Measurements from ENCODE around the gene HRH3.

DNA sequence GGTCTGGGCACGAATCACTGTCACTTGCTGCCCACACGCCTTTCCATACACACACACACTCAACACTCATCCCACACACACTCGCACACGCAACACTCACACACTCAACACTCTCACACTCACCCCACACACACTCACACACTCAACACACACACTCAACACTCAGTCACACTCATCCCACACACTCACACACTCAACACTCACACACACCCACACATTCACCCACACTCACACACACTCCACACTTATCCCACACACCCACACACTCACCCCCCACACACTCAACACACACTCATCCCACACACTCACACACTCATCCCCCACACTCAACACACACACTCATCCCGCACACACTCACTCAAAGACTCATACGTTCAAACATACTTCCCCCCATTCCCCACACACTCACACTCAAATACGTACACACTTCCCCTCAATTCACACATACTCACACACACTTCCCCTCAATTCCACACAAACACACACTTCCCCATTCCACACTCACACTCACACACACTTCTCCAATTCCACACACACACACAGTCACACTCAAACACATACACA, 9.0 kb upstream of the HRH3 start:
- TF ChIP-seq, protein P1, sequence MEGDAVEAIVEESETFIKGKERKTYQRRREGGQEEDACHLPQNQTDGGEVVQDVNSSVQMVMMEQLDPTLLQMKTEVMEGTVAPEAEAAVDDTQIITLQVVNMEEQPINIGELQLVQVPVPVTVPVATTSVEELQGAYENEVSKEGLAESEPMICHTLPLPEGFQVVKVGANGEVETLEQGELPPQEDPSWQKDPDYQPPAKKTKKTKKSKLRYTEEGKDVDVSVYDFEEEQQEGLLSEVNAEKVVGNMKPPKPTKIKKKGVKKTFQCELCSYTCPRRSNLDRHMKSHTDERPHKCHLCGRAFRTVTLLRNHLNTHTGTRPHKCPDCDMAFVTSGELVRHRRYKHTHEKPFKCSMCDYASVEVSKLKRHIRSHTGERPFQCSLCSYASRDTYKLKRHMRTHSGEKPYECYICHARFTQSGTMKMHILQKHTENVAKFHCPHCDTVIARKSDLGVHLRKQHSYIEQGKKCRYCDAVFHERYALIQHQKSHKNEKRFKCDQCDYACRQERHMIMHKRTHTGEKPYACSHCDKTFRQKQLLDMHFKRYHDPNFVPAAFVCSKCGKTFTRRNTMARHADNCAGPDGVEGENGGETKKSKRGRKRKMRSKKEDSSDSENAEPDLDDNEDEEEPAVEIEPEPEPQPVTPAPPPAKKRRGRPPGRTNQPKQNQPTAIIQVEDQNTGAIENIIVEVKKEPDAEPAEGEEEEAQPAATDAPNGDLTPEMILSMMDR (IDR thresholded peaks at IDR 0.05): no peak
- no peak for TF ChIP-seq POLR2A (IDR thresholded peaks at IDR 0.05)
